Thymus (tissue), 11 donors: ENCODE results near the gene PARP3. TPM values are rescaled to one million over a fixed set of nuclear protein-coding genes. Genes with fewer than 3 reads are reported as not detected.

ENCODE experiments used
- DNase-seq, 9 donors: peaks; one replicate each; pipeline ENCODE4 v3.0.0-alpha.2; 2013; ENCODE audit warnings: low spot score in 9 of 9, low read depth in 6 of 9, missing footprints in 1 of 9
- H3K27ac ChIP-seq, 2 donors: one replicate each; pipeline ENCODE4 v1.5.1; 2013; ENCODE audit warnings: control low read depth in 1 of 2, low read depth in 1 of 2, low read length in 1 of 2, mild to moderate bottlenecking in 1 of 2, moderate library complexity in 1 of 2
- H3K27me3 ChIP-seq, 2 donors: one replicate each; pipeline ENCODE4 v1.5.1; 2013; ENCODE audit warnings: low read length in 1 of 2; ENCODE audit not compliant: control insufficient read depth in 2 of 2, insufficient read depth in 1 of 2
- H3K36me3 ChIP-seq, 2 donors: one replicate each; pipeline ENCODE4 v1.5.1; 2013; ENCODE audit warnings: low read length in 1 of 2, mild to moderate bottlenecking in 1 of 2, moderate library complexity in 1 of 2; ENCODE audit not compliant: control insufficient read depth in 2 of 2, insufficient read depth in 2 of 2
- H3K4me1 ChIP-seq, 2 donors: one replicate each; pipeline ENCODE4 v1.5.1; 2013; ENCODE audit warnings: low read length in 2 of 2; ENCODE audit not compliant: control insufficient read depth in 2 of 2, insufficient read depth in 2 of 2
- H3K4me3 ChIP-seq, 2 donors: one replicate each; pipeline ENCODE4 v1.5.1; 2013; ENCODE audit warnings: low read length in 2 of 2, control low read depth in 1 of 2, mild to moderate bottlenecking in 1 of 2
- H3K9me3 ChIP-seq, 2 donors: one replicate each; pipeline ENCODE4 v1.5.1; 2013; ENCODE audit warnings: low read length in 1 of 2, mild to moderate bottlenecking in 1 of 2; ENCODE audit not compliant: control insufficient read depth in 2 of 2, insufficient read depth in 1 of 2
- WGBS: extraction: QIAGEN DNeasy Blood & Tissue Kit; methylation state at CpG from one replicate; pipeline ENCODE4 v1.1.7; 2013; 5-methylcytosine and 5-hydroxymethylcytosine counted together
- polyA plus RNA-seq: library from polyadenylated mRNA; stranded (reverse); fragments of 200-250 nt; gene quantifications from one replicate; pipeline ENCODE4 v1.2.3, GENCODE V29; 2013
- total RNA-seq: library from RNA; stranded (reverse); fragments of 120-200 nt; gene quantifications from one replicate; pipeline ENCODE4 v1.2.4, GENCODE V29; 2013
- donor health status: healthy.

The PARP3 gene
- total and polyA plus RNA-seq, 2 donors, result 8.0 to 11.2 TPM

DNA sequence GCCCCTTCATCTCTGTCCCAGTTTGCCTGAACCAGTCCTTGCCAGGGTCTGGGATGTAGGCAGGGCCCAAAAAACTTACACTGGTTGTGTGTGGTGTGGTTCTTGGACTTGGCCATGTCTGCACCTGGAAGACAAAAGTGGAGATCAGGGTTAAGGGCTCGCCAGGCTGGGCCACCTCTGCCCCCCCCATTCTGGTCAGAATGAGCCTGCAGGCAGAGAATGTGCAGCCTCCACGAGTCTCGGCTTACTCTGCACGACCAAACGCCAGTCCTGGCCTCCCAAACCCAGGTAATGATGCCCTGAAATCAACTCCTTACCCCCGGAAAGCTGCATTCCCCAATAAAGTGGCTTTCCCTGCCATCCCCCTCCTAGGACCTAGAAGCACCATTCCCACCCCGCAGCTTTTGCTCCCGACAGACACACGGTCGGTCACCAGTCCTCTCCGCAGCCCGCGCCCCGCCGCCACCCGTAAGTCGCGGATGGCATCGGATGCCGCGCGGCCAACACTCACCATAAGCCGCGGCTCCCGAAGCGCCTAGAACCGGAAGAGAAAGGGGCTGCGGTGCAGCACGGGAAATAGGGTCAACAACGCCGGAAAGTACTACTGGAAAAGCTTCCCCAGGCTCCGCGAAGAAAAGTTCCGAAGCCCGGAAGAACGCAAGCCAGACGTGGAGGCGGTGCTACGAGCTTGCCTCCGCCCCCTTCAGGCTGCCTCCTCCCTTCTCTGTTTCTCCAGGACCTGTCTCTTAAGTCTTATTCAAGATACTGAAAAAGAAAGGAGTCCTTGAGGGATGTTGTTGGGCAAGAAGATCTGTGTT lies 53.4 kb downstream of the PARP3 start, which contains the start of gene RPL29:
Gene RPL29 (minus strand): TSS at position 550 of the 818 bp plus-strand sequence. CDS start 434 bp downstream, at position 116.
- Histone ChIP-seq H3K9me3 (no peaks in the 10 kb centered on the region), H3K4me3 (peak within 1 kb of the TSS; percentile 67 to 98), H3K4me1 (peaks cover 9 to 23% of the 10 kb centered on the region in 2 donors), H3K27me3 (peaks cover 0 to 2% of the 10 kb centered on the region in 2 donors), H3K27ac (peak within 1 kb of the TSS; percentile 91 to 95), H3K36me3 (peaks cover 27 to 36% of the 10 kb centered on the region in 2 donors)
- DNase-seq, result peak; percentile 86 to 97 (median 91)
- under 1% methylated on average over 40 of the region's 40 CpGs for WGBS

DNA sequence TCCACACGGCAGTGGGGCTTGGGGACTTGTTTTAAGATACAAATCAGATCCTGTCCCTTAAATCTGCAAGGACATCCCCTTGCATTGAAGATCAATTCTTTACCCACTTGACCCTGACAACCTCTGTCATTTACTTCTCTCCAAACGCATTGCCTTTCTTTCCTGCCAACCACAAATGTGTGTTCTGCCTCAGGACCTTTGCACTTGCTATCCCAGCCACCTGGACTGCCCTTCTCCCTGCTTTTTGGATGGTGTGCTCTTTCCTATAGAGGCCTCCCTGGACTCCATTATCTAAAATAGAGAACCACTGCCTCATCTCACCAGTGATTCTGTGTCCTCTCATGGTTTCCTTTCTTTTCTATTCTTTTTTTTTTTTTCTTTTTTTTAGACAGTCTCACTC lies 55.0 kb downstream of the PARP3 start:
- Histone ChIP-seq H3K9me3 (no peaks in the 10 kb centered on the region), H3K4me3 (no peak overlapping the region), H3K27me3 (peaks cover 0 to 2% of the 10 kb centered on the region in 2 donors), H3K36me3 (peaks cover 20 to 25% of the 10 kb centered on the region in 2 donors), H3K27ac (no peak overlapping the region), H3K4me1 (peaks cover 13 to 33% of the 10 kb centered on the region in 2 donors)
- 93% methylated on average over 2 of the region's 2 CpGs for WGBS
- DNase-seq, result no peak

- WGBS, result 92% methylated on average over 7 of the region's 7 CpGs
Observed at GRCh38 chr3:51997935-51998596, 55.9 kb downstream of the PARP3 start.

More at GRCh38 chr3:51997935-51998596, 55.9 kb downstream of the PARP3 start:
- peaks cover 15 to 17% of the 10 kb centered on the region in 2 donors for H3K36me3 ChIP-seq
- H3K9me3 ChIP-seq, result no peaks in the 10 kb centered on the region
- peaks cover 13 to 33% of the 10 kb centered on the region in 2 donors for H3K4me1 ChIP-seq
- DNase-seq, result no peak
- H3K27ac ChIP-seq, result no peak overlapping the region
- H3K27me3 ChIP-seq, result peaks cover 0 to 2% of the 10 kb centered on the region in 2 donors
- no peak overlapping the region for H3K4me3 ChIP-seq

Other genes with a start within 250 kb of the PARP3 start
- 0.05 TPM for gene GRM2, start 235.3 kb upstream of the PARP3 start, total RNA-seq
- 0.91 TPM for gene GRM2, start 235.3 kb upstream of the PARP3 start, polyA plus RNA-seq
- gene IQCF6, start 163.1 kb upstream of the PARP3 start, total RNA-seq, result not detected
- not detected for gene IQCF6, start 163.1 kb upstream of the PARP3 start, polyA plus RNA-seq
- gene IQCF2, start 80.7 kb upstream of the PARP3 start, total RNA-seq, result not detected
- not detected for gene IQCF2, start 80.7 kb upstream of the PARP3 start, polyA plus RNA-seq
- gene IQCF5, start 66.8 kb upstream of the PARP3 start, total RNA-seq, result not detected
- gene IQCF5, start 66.8 kb upstream of the PARP3 start, polyA plus RNA-seq, result not detected
- gene IQCF1, start 39.0 kb upstream of the PARP3 start, total RNA-seq, result not detected
- not detected for gene IQCF1, start 39.0 kb upstream of the PARP3 start, polyA plus RNA-seq
- 18.6 TPM for gene RRP9, start 459 bp upstream of the PARP3 start, total RNA-seq
- gene RRP9, start 459 bp upstream of the PARP3 start, polyA plus RNA-seq, result 16.9 TPM
- gene GPR62, start 13.0 kb downstream of the PARP3 start, total RNA-seq, result 0.05 TPM
- gene GPR62, start 13.0 kb downstream of the PARP3 start, polyA plus RNA-seq, result 0.02 TPM
- gene PCBP4, start 25.1 kb downstream of the PARP3 start, total RNA-seq, result 6.1 TPM
- 21.0 TPM for gene PCBP4, start 25.1 kb downstream of the PARP3 start, polyA plus RNA-seq
- gene ABHD14B, start 31.7 kb downstream of the PARP3 start, total RNA-seq, result 22.9 TPM
- gene ABHD14B, start 31.7 kb downstream of the PARP3 start, polyA plus RNA-seq, result 48.2 TPM
- gene ABHD14A, start 32.7 kb downstream of the PARP3 start, total RNA-seq, result 12.7 TPM
- gene ABHD14A, start 32.7 kb downstream of the PARP3 start, polyA plus RNA-seq, result 17.6 TPM
- 11.2 TPM for gene ACY1, start 41.2 kb downstream of the PARP3 start, total RNA-seq
- gene ACY1, start 41.2 kb downstream of the PARP3 start, polyA plus RNA-seq, result 17.6 TPM
- gene RPL29, start 53.5 kb downstream of the PARP3 start, total RNA-seq, result 1,457 TPM
- 1,964 TPM for gene RPL29, start 53.5 kb downstream of the PARP3 start, polyA plus RNA-seq
- 7.7 TPM for gene DUSP7, start 114.2 kb downstream of the PARP3 start, total RNA-seq
- gene DUSP7, start 114.2 kb downstream of the PARP3 start, polyA plus RNA-seq, result 6.3 TPM
- 12.3 TPM for gene POC1A, start 212.1 kb downstream of the PARP3 start, total RNA-seq
- 2.6 TPM for gene POC1A, start 212.1 kb downstream of the PARP3 start, polyA plus RNA-seq